Esophagus muscularis mucosa (tissue), 4 donors: ENCODE data around the gene SHB. TPM values are rescaled to one million over a fixed set of nuclear protein-coding genes. Genes with fewer than 3 reads are reported as not detected.
"Not testable (repeated sequence)": the region's sequence is repeated elsewhere in the genome, so short reads cannot be mapped to it uniquely, and the experiment has no call there.

Source experiments
- DNase-seq: peaks from one replicate; pipeline ENCODE4 v3.0.0-alpha.2; 2017; ENCODE audit errors: extremely low spot score
- H3K27ac ChIP-seq, 4 donors: fragments of 200-600 bp; sonication (generic); replicated peaks in 1 of 4; 1 replicate in 3 of 4; 2 replicates in 1 of 4; pipeline ENCODE4 v1.5.1; 2016 to 2019; ENCODE audit warnings: mild to moderate bottlenecking in 1 of 4
- H3K27me3 ChIP-seq, 4 donors: fragments of 200-600 bp; sonication (generic); one replicate each; pipeline versions ENCODE4 v1.5.1 to v1.6.0; 2016 to 2019
- H3K36me3 ChIP-seq, 4 donors: fragments of 200-600 bp; sonication (generic); one replicate each; pipeline ENCODE4 v1.5.1; 2016 to 2019
- H3K4me1 ChIP-seq, 4 donors: fragments of 200-600 bp; sonication (generic); one replicate each; pipeline ENCODE4 v1.5.1; 2016 to 2019
- H3K4me3 ChIP-seq, 4 donors: fragments of 200-600 bp; sonication (generic); 1 replicate in 2 of 4; 2 replicates in 2 of 4; pipeline ENCODE4 v1.5.1; 2016 to 2019; ENCODE audit warnings: mild to moderate bottlenecking in 4 of 4, moderate library complexity in 1 of 4
- H3K9me3 ChIP-seq, 4 donors: fragments of 200-600 bp; sonication (generic); 1 replicate in 3 of 4; 2 replicates in 1 of 4; pipeline ENCODE4 v1.5.1; 2016 to 2019
- CTCF ChIP-seq, 3 experiments: fragments of 200-600 bp in 2 of 3; fragments of 450-650 bp in 1 of 3; sonication (generic) in 2 of 3; IDR thresholded peaks; one replicate each; pipeline ENCODE4 v1.5.1; 2017 to 2019; ENCODE audit warnings: antibody characterized with exemption in 3 of 3, mild to moderate bottlenecking in 2 of 3, moderate library complexity in 1 of 3
- EP300 ChIP-seq: sonication (generic); formaldehyde crosslinking; IDR thresholded peaks from one replicate; pipeline ENCODE4 v1.6.1; 2017; ENCODE audit warnings: antibody characterized with exemption
- POLR2A ChIP-seq: fragments of 450-650 bp; IDR thresholded peaks from one replicate; pipeline ENCODE4 v1.6.1; 2017; ENCODE audit warnings: antibody characterized with exemption, moderate library complexity, mild to moderate bottlenecking, low read depth
- POLR2AphosphoS5 ChIP-seq, 2 donors: sonication (generic); formaldehyde crosslinking; IDR thresholded peaks; one replicate each; pipeline ENCODE4 v1.6.1; 2017; ENCODE audit warnings: antibody characterized with exemption in 2 of 2
- WGBS: methylation state at CpG from one replicate; pipeline ENCODE4 v1.1.5; 2018; 5-methylcytosine and 5-hydroxymethylcytosine counted together
- intact Hi-C: fragments of 100-400 bp; cut with DNase I; formaldehyde crosslinking; loops from one replicate; pipeline ENCODE4 v1.15.1; 2023
- total RNA-seq, 4 donors: library from RNA; depleted of rRNA; stranded (reverse); fragments of >200 nt; gene quantifications; one replicate each; pipeline versions ENCODE4 v1.1.0 to v1.2.1, GENCODE V29; 2016

SHB gene
- total RNA-seq, 4 donors from 2014 or later, result 16.6 to 21.2 (median 21.0) TPM

- intact Hi-C loops, result no loop called here
- H3K36me3 ChIP-seq, result peaks cover 33 to 75% (median 68%) of the 10 kb centered on the region in 4 donors
- no peak overlapping the region for H3K4me3 ChIP-seq
- no peaks in the 10 kb centered on the region for H3K9me3 ChIP-seq
- 48% methylated on average over 2 of the region's 2 CpGs for WGBS
- TF ChIP-seq POLR2AphosphoS5 (IDR thresholded peaks at IDR 0.05), result no peak
- no peak for TF ChIP-seq CTCF (IDR thresholded peaks at IDR 0.05)
- TF ChIP-seq POLR2A, result no peak
- no peak for TF ChIP-seq EP300
- H3K27me3 ChIP-seq, result no peaks in the 10 kb centered on the region
- no peak overlapping the region for H3K27ac ChIP-seq
- DNase-seq, result no peak
- H3K4me1 ChIP-seq, result peaks cover 5 to 20% (median 11%) of the 10 kb centered on the region in 4 donors
These were observed 171.4 kb downstream of the SHB start for GRCh38 chr9:37897665-37898064.

GRCh38 chr9:37892063-37892462, 177.0 kb downstream of the SHB start:
- Histone ChIP-seq H3K4me1 (no peaks in the 10 kb centered on the region), H3K4me3 (no peak overlapping the region), H3K27ac (no peak overlapping the region), H3K36me3 (peaks cover 26 to 84% (median 71%) of the 10 kb centered on the region in 4 donors), H3K9me3 (no peaks in the 10 kb centered on the region), H3K27me3 (no peaks in the 10 kb centered on the region)
- no peak for DNase-seq
- 87% methylated on average over 8 of the region's 8 CpGs for WGBS
- TF ChIP-seq POLR2AphosphoS5 (IDR thresholded peaks at IDR 0.05) (no peak), CTCF (IDR thresholded peaks at IDR 0.05) (no peak), EP300 (no peak), POLR2A (no peak)
- intact Hi-C loops, result no loop called here

GRCh38 chr9:37891042-37891441, 178.0 kb downstream of the SHB start:
- peaks cover 19 to 81% (median 67%) of the 10 kb centered on the region in 4 donors for H3K36me3 ChIP-seq
- WGBS, result 97% methylated on average over 17 of the region's 17 CpGs
- H3K4me1 ChIP-seq, H3K27me3 ChIP-seq, H3K9me3 ChIP-seq, DNase-seq, H3K27ac ChIP-seq, intact Hi-C loops, H3K4me3 ChIP-seq: not testable (repeated sequence)

- intact Hi-C loops, result no loop called here
- H3K27me3 ChIP-seq, result no peaks in the 10 kb centered on the region
- H3K9me3 ChIP-seq, result no peaks in the 10 kb centered on the region
- H3K4me1 ChIP-seq, result no peaks in the 10 kb centered on the region
- TF ChIP-seq EP300, result no peak
- no peak for TF ChIP-seq POLR2AphosphoS5 (IDR thresholded peaks at IDR 0.05)
- TF ChIP-seq CTCF (IDR thresholded peaks at IDR 0.05), result no peak
- TF ChIP-seq POLR2A, result no peak
- H3K36me3 ChIP-seq, result peaks cover 13 to 78% (median 59%) of the 10 kb centered on the region in 4 donors
- no peak for DNase-seq
- H3K27ac ChIP-seq, result no peak overlapping the region
- H3K4me3 ChIP-seq, result no peak overlapping the region
These were observed 179.5 kb downstream of the SHB start for GRCh38 chr9:37889536-37889935.

- peak in 1 of 2 donors; percentile 24 for TF ChIP-seq POLR2AphosphoS5 (IDR thresholded peaks at IDR 0.05)
- H3K27ac ChIP-seq, H3K4me1 ChIP-seq, H3K4me3 ChIP-seq, H3K9me3 ChIP-seq, intact Hi-C loops, H3K27me3 ChIP-seq, DNase-seq: not testable (repeated sequence)
- peaks cover 11 to 64% (median 44%) of the 10 kb centered on the region in 4 donors for H3K36me3 ChIP-seq
- WGBS, result 89% methylated on average over 11 of the region's 11 CpGs
These were observed 180.9 kb downstream of the SHB start for GRCh38 chr9:37887977-37888583.

GRCh38 chr9:37880916-37881479, 188.0 kb downstream of the SHB start:
- DNase-seq, result no peak
- no peaks in the 10 kb centered on the region for H3K27me3 ChIP-seq
- no peak overlapping the region for H3K4me3 ChIP-seq
- H3K36me3 ChIP-seq, result peaks cover 0 to 52% (median 15%) of the 10 kb centered on the region in 4 donors
- intact Hi-C loops, result no loop called here
- TF ChIP-seq EP300, result no peak
- no peak for TF ChIP-seq CTCF (IDR thresholded peaks at IDR 0.05)
- no peak for TF ChIP-seq POLR2AphosphoS5 (IDR thresholded peaks at IDR 0.05)
- TF ChIP-seq POLR2A, result no peak
- H3K9me3 ChIP-seq, result no peaks in the 10 kb centered on the region
- H3K27ac ChIP-seq, result no peak overlapping the region
- WGBS, result 91% methylated on average over 2 of the region's 2 CpGs
- H3K4me1 ChIP-seq, result no peaks in the 10 kb centered on the region
